Spleen (tissue), 3 donors: ENCODE results near the gene EXOSC1.

Experiments used
- POLR2A ChIP-seq, 3 donors: fragments of 450-650 bp; IDR thresholded peaks; one replicate each; pipeline ENCODE4 v1.5.1; 2017; ENCODE audit warnings: antibody characterized with exemption in 3 of 3, mild to moderate bottlenecking in 1 of 3
- POLR2AphosphoS5 ChIP-seq, 3 donors: sonication (generic); formaldehyde crosslinking; IDR thresholded peaks; one replicate each; pipeline ENCODE4 v1.5.1; 2017; ENCODE audit warnings: antibody characterized with exemption in 3 of 3

- TF ChIP-seq POLR2A (IDR thresholded peaks at IDR 0.05) (peak in 1 of 3 donors; percentile 60), POLR2AphosphoS5 (IDR thresholded peaks at IDR 0.05) (peak; percentile 92 to 95 (median 94))
These were observed 19.6 kb downstream of the EXOSC1 start, which contains the start of gene PGAM1 for GRCh38 chr10:97425964-97426775.
